Activated T-cell treated with anti-CD3 and anti-CD28 coated beads, Interleukin-2, amount 50 U/mL, for 72 hours (primary cell): ENCODE data around the gene NPC2. TPM values are rescaled to one million over a fixed set of nuclear protein-coding genes. Genes with fewer than 3 reads are reported as not detected.

ENCODE experiments used
- ATAC-seq, 2 donors: fragments of 150-1000 bp; cut with Tn5 transposase; replicated peaks in 1 of 2; 2 replicates each; pipeline ENCODE4 v1.10.0; 2021; ENCODE audit warnings: moderate library complexity in 2 of 2, mild to moderate bottlenecking in 1 of 2
- DNase-seq, 2 donors: peaks; one replicate each; pipeline ENCODE4 v3.0.0; 2021 to 2022; ENCODE audit warnings: mixed read lengths in 1 of 2
- H3K27ac Mint-ChIP-seq: one replicate; pipeline ENCODE4 v1.8.0; 2022; ENCODE audit warnings: mild to moderate bottlenecking, moderate library complexity, mixed read lengths
- H3K27me3 Mint-ChIP-seq: one replicate; pipeline ENCODE4 v1.8.0; 2022; ENCODE audit warnings: low read depth, mixed read lengths
- H3K36me3 Mint-ChIP-seq, 2 donors: one replicate each; pipeline ENCODE4 v1.8.0; 2022; ENCODE audit warnings: mixed read lengths in 2 of 2, mild to moderate bottlenecking in 1 of 2; ENCODE audit not compliant: insufficient read depth in 2 of 2
- H3K4me1 Mint-ChIP-seq: one replicate; pipeline ENCODE4 v1.8.0; 2022; ENCODE audit warnings: low read depth, mixed read lengths
- H3K4me3 Mint-ChIP-seq, 2 donors: one replicate each; pipeline ENCODE4 v1.8.0; 2022; ENCODE audit warnings: mild to moderate bottlenecking in 2 of 2, mixed read lengths in 2 of 2, moderate library complexity in 2 of 2
- H3K9me3 Mint-ChIP-seq, 2 donors: one replicate each; pipeline ENCODE4 v1.8.0; 2022; ENCODE audit warnings: mixed read lengths in 2 of 2
- total RNA-seq, 2 donors: library from RNA; stranded (reverse); gene quantifications; one replicate each; pipeline ENCODE4 v1.2.3, GENCODE V29; 2022

NPC2 gene
- total RNA-seq, 2 donors from 2014 or later = 27.1 to 35.4 TPM

GRCh38 chr14:74514471-74514941 is 21.4 kb upstream of the NPC2 start:
- Mint-ChIP-seq H3K4me1 (peaks cover 7% of the 10 kb centered on the region), H3K27me3 (peaks cover 5% of the 10 kb centered on the region), H3K36me3 (no peaks in the 10 kb centered on the region), H3K27ac (no peak overlapping the region), H3K4me3 (peak overlapping the region in 1 of 2 donors; percentile 36), H3K9me3 (no peaks in the 10 kb centered on the region)
- no peak for ATAC-seq
- no peak for DNase-seq

- Mint-ChIP-seq H3K4me3 (no peak overlapping the region), H3K27ac (no peak overlapping the region), H3K9me3 (no peaks in the 10 kb centered on the region), H3K36me3 (no peaks in the 10 kb centered on the region), H3K27me3 (peaks cover 5% of the 10 kb centered on the region), H3K4me1 (peaks cover 7% of the 10 kb centered on the region)
- no peak for ATAC-seq
- DNase-seq = no peak
These were observed 19.1 kb upstream of the NPC2 start for GRCh38 chr14:74511966-74512830.

- DNase-seq (no peak), ATAC-seq (no peak)
- no peaks in the 10 kb centered on the region for H3K9me3 Mint-ChIP-seq
- H3K36me3 Mint-ChIP-seq = no peaks in the 10 kb centered on the region
- no peak overlapping the region for H3K4me3 Mint-ChIP-seq
- H3K27me3 Mint-ChIP-seq = peaks cover 5% of the 10 kb centered on the region
- H3K27ac Mint-ChIP-seq = no peak overlapping the region
- peaks cover 7% of the 10 kb centered on the region for H3K4me1 Mint-ChIP-seq
These were observed 17.9 kb upstream of the NPC2 start for GRCh38 chr14:74510959-74511409.

GRCh38 chr14:74510223-74510931 is 17.3 kb upstream of the NPC2 start:
- DNase-seq = no peak
- H3K9me3 Mint-ChIP-seq = no peaks in the 10 kb centered on the region
- H3K27ac Mint-ChIP-seq = no peak overlapping the region
- no peaks in the 10 kb centered on the region for H3K36me3 Mint-ChIP-seq
- H3K27me3 Mint-ChIP-seq = peaks cover 5% of the 10 kb centered on the region
- no peak overlapping the region for H3K4me3 Mint-ChIP-seq
- no peak for ATAC-seq
- peaks cover 7% of the 10 kb centered on the region for H3K4me1 Mint-ChIP-seq

- Mint-ChIP-seq H3K27ac (no peak overlapping the region), H3K27me3 (peaks cover 5% of the 10 kb centered on the region), H3K9me3 (no peaks in the 10 kb centered on the region), H3K4me3 (no peak overlapping the region), H3K4me1 (peaks cover 4% of the 10 kb centered on the region), H3K36me3 (no peaks in the 10 kb centered on the region)
- ATAC-seq (no peak), DNase-seq (no peak)
These were observed 16.6 kb upstream of the NPC2 start for GRCh38 chr14:74509587-74510222.

GRCh38 chr14:74508844-74509428 is 15.8 kb upstream of the NPC2 start:
- Mint-ChIP-seq H3K4me3 (no peak overlapping the region), H3K27ac (no peak overlapping the region), H3K27me3 (no peaks in the 10 kb centered on the region), H3K36me3 (no peaks in the 10 kb centered on the region), H3K9me3 (no peaks in the 10 kb centered on the region), H3K4me1 (no peaks in the 10 kb centered on the region)
- DNase-seq (no peak), ATAC-seq (no peak)

GRCh38 chr14:74508292-74508731 is 15.2 kb upstream of the NPC2 start:
- no peak for ATAC-seq
- Mint-ChIP-seq H3K27ac (no peak overlapping the region), H3K4me1 (no peaks in the 10 kb centered on the region), H3K9me3 (no peaks in the 10 kb centered on the region), H3K4me3 (no peak overlapping the region), H3K36me3 (no peaks in the 10 kb centered on the region), H3K27me3 (no peaks in the 10 kb centered on the region)
- no peak for DNase-seq

- H3K36me3 Mint-ChIP-seq = no peaks in the 10 kb centered on the region
- H3K27ac Mint-ChIP-seq = no peak overlapping the region
- no peak for DNase-seq
- no peak overlapping the region for H3K4me3 Mint-ChIP-seq
- H3K4me1 Mint-ChIP-seq = no peaks in the 10 kb centered on the region
- H3K27me3 Mint-ChIP-seq = no peaks in the 10 kb centered on the region
- no peak for ATAC-seq
- H3K9me3 Mint-ChIP-seq = no peaks in the 10 kb centered on the region
These were observed 14.7 kb upstream of the NPC2 start for GRCh38 chr14:74507840-74508239.

GRCh38 chr14:74507085-74507484 is 14.0 kb upstream of the NPC2 start:
- no peak overlapping the region for H3K4me3 Mint-ChIP-seq
- DNase-seq = no peak
- no peaks in the 10 kb centered on the region for H3K9me3 Mint-ChIP-seq
- no peak for ATAC-seq
- H3K27me3 Mint-ChIP-seq = no peaks in the 10 kb centered on the region
- no peaks in the 10 kb centered on the region for H3K4me1 Mint-ChIP-seq
- no peak overlapping the region for H3K27ac Mint-ChIP-seq
- H3K36me3 Mint-ChIP-seq = no peaks in the 10 kb centered on the region

- Mint-ChIP-seq H3K27me3 (no peaks in the 10 kb centered on the region), H3K4me3 (no peak overlapping the region), H3K4me1 (no peaks in the 10 kb centered on the region), H3K27ac (no peak overlapping the region), H3K36me3 (no peaks in the 10 kb centered on the region), H3K9me3 (no peaks in the 10 kb centered on the region)
- DNase-seq (no peak), ATAC-seq (no peak)
These were observed 13.3 kb upstream of the NPC2 start for GRCh38 chr14:74506411-74506851.

- ATAC-seq (no peak), DNase-seq (no peak)
- H3K36me3 Mint-ChIP-seq = no peaks in the 10 kb centered on the region
- H3K4me3 Mint-ChIP-seq = no peak overlapping the region
- no peaks in the 10 kb centered on the region for H3K4me1 Mint-ChIP-seq
- H3K27ac Mint-ChIP-seq = no peak overlapping the region
- H3K27me3 Mint-ChIP-seq = no peaks in the 10 kb centered on the region
- no peaks in the 10 kb centered on the region for H3K9me3 Mint-ChIP-seq
These were observed 12.7 kb upstream of the NPC2 start for GRCh38 chr14:74505831-74506230.

- Mint-ChIP-seq H3K4me1 (no peaks in the 10 kb centered on the region), H3K4me3 (no peak overlapping the region), H3K27me3 (no peaks in the 10 kb centered on the region), H3K27ac (no peak overlapping the region), H3K9me3 (no peaks in the 10 kb centered on the region), H3K36me3 (no peaks in the 10 kb centered on the region)
- DNase-seq = no peak
- ATAC-seq = no peak
These were observed 12.0 kb upstream of the NPC2 start for GRCh38 chr14:74504874-74505720.
